Breast epithelium (tissue), 4 donors: ENCODE measurements around the gene CLVS2. TPM values are rescaled to one million over a fixed set of nuclear protein-coding genes. Genes with fewer than 3 reads are reported as not detected.

Experiments used
- DNase-seq, 2 donors: peaks; one replicate each; pipeline ENCODE4 v3.0.0-alpha.2; 2019; ENCODE audit warnings: low spot score in 2 of 2
- H3K27ac ChIP-seq, 2 donors: fragments of 200-600 bp; sonication (generic) in 1 of 2; one replicate each; pipeline ENCODE4 v1.5.1; 2016 to 2019; ENCODE audit warnings: mild to moderate bottlenecking in 1 of 2
- H3K27me3 ChIP-seq, 2 donors: fragments of 200-600 bp; sonication (generic) in 1 of 2; one replicate each; pipeline versions ENCODE4 v1.5.1 to v1.6.0; 2017 to 2019; ENCODE audit warnings: control low read depth in 1 of 2, mild to moderate bottlenecking in 1 of 2
- H3K36me3 ChIP-seq: fragments of 200-600 bp; one replicate; pipeline ENCODE4 v1.5.1; 2019
- H3K4me1 ChIP-seq, 2 donors: fragments of 200-600 bp; sonication (generic); one replicate each; pipeline ENCODE4 v1.5.1; 2016 to 2019; ENCODE audit warnings: control low read depth in 1 of 2
- H3K4me3 ChIP-seq, 3 donors: fragments of 200-600 bp; sonication (generic); 1 replicate in 2 of 3; 2 replicates in 1 of 3; pipeline ENCODE4 v1.5.1; 2016 to 2019; ENCODE audit warnings: mild to moderate bottlenecking in 3 of 3, moderate library complexity in 2 of 3
- H3K9me3 ChIP-seq, 2 donors: fragments of 200-600 bp; sonication (generic) in 1 of 2; one replicate each; pipeline ENCODE4 v1.5.1; 2016 to 2019; ENCODE audit warnings: control low read depth in 1 of 2
- POLR2A ChIP-seq: fragments of 450-650 bp; IDR thresholded peaks from one replicate; pipeline ENCODE4 v1.6.1; 2016; ENCODE audit warnings: antibody characterized with exemption, mild to moderate bottlenecking, moderate library complexity
- POLR2AphosphoS5 ChIP-seq, 3 donors: sonication (generic); formaldehyde crosslinking; IDR thresholded peaks; one replicate each; pipeline ENCODE4 v1.6.1; 2017; ENCODE audit warnings: antibody characterized with exemption in 3 of 3
- intact Hi-C: fragments of 100-400 bp; cut with DNase I; formaldehyde crosslinking; loops from one replicate; pipeline ENCODE4 v1.15.1; 2023; ENCODE audit warnings: low total_unique reads
- total RNA-seq, 3 donors: library from RNA; depleted of rRNA; stranded (reverse); fragments of >200 nt; gene quantifications; one replicate each; pipeline ENCODE4 v1.1.0, GENCODE V29; 2016
- TF ChIP-seq, protein P1 (sequence below), 3 donors: fragments of 450-650 bp; IDR thresholded peaks; one replicate each; pipeline ENCODE4 v1.5.1; 2016 to 2017; ENCODE audit warnings: antibody characterized with exemption in 3 of 3, mild to moderate bottlenecking in 3 of 3, moderate library complexity in 3 of 3

The CLVS2 gene
- total RNA-seq, 3 donors from 2014 or later: not detected

DNA sequence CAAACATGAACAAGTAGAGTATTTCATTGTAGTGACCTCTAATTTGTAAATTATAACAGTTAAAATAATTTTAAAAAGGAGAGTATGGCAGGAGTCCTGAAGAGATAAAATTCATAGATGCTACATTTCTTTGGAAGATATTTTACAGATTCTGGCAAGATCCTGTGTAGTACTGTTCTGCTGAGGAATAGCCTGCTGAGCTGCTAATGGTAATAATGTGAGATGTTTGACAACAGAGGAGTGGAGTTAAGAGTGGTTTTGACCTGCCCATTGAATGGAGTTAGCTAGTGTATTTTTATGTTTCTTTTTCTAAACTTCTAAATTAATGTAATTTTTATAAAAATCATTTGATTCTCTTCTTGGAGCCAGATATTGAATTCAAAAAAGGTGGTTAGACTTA is 11.8 kb downstream of the CLVS2 start:
- Histone ChIP-seq H3K4me3 (no peak overlapping the region), H3K27me3 (no peaks in the 10 kb centered on the region), H3K4me1 (no peaks in the 10 kb centered on the region), H3K27ac (no peak overlapping the region), H3K9me3 (no peaks in the 10 kb centered on the region), H3K36me3 (no peaks in the 10 kb centered on the region)
- TF ChIP-seq POLR2A (no peak), POLR2AphosphoS5 (IDR thresholded peaks at IDR 0.05) (no peak)
- no peak for DNase-seq
- intact Hi-C loops: no loop called here

- Histone ChIP-seq H3K4me3 (no peak overlapping the region), H3K4me1 (no peaks in the 10 kb centered on the region), H3K9me3 (no peaks in the 10 kb centered on the region), H3K27ac (no peak overlapping the region), H3K36me3 (no peaks in the 10 kb centered on the region), H3K27me3 (no peaks in the 10 kb centered on the region)
- no peak for DNase-seq
- intact Hi-C loops: no loop called here
- TF ChIP-seq, protein P1, sequence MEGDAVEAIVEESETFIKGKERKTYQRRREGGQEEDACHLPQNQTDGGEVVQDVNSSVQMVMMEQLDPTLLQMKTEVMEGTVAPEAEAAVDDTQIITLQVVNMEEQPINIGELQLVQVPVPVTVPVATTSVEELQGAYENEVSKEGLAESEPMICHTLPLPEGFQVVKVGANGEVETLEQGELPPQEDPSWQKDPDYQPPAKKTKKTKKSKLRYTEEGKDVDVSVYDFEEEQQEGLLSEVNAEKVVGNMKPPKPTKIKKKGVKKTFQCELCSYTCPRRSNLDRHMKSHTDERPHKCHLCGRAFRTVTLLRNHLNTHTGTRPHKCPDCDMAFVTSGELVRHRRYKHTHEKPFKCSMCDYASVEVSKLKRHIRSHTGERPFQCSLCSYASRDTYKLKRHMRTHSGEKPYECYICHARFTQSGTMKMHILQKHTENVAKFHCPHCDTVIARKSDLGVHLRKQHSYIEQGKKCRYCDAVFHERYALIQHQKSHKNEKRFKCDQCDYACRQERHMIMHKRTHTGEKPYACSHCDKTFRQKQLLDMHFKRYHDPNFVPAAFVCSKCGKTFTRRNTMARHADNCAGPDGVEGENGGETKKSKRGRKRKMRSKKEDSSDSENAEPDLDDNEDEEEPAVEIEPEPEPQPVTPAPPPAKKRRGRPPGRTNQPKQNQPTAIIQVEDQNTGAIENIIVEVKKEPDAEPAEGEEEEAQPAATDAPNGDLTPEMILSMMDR (IDR thresholded peaks at IDR 0.05): no peak
- TF ChIP-seq POLR2AphosphoS5 (IDR thresholded peaks at IDR 0.05) (no peak), POLR2A (no peak)
Measured at GRCh38 chr6:123009059-123009458, 13.0 kb downstream of the CLVS2 start.

- no peak overlapping the region for H3K4me3 ChIP-seq
- no peaks in the 10 kb centered on the region for H3K36me3 ChIP-seq
- H3K9me3 ChIP-seq: no peaks in the 10 kb centered on the region
- H3K27me3 ChIP-seq: no peaks in the 10 kb centered on the region
- TF ChIP-seq POLR2A: no peak
- TF ChIP-seq, protein P1 (IDR thresholded peaks at IDR 0.05): no peak
- TF ChIP-seq POLR2AphosphoS5 (IDR thresholded peaks at IDR 0.05): no peak
- no peak overlapping the region for H3K27ac ChIP-seq
- intact Hi-C loops: loop anchor here (5.0 kb wide), 1 partner anchor 792 kb away; no protein-coding TSS in a partner anchor
- H3K4me1 ChIP-seq: no peaks in the 10 kb centered on the region
- DNase-seq: no peak
Measured at GRCh38 chr6:123014835-123015234, 18.8 kb downstream of the CLVS2 start.

GRCh38 chr6:123016431-123017103 is 20.5 kb downstream of the CLVS2 start:
- TF ChIP-seq, protein P1 (IDR thresholded peaks at IDR 0.05): no peak
- Histone ChIP-seq H3K27ac (no peak overlapping the region), H3K36me3 (no peaks in the 10 kb centered on the region), H3K4me1 (no peaks in the 10 kb centered on the region), H3K27me3 (no peaks in the 10 kb centered on the region), H3K9me3 (no peaks in the 10 kb centered on the region), H3K4me3 (no peak overlapping the region)
- DNase-seq: no peak
- intact Hi-C loops: loop anchor here (5.0 kb wide), 1 partner anchor 791 kb away; no protein-coding TSS in a partner anchor

GRCh38 chr6:123017104-123017682 is 21.2 kb downstream of the CLVS2 start:
- no peak for TF ChIP-seq POLR2A
- TF ChIP-seq, protein P1 (IDR thresholded peaks at IDR 0.05): no peak
- no peak for TF ChIP-seq POLR2AphosphoS5 (IDR thresholded peaks at IDR 0.05)
- Histone ChIP-seq H3K4me1 (no peaks in the 10 kb centered on the region), H3K4me3 (no peak overlapping the region), H3K36me3 (no peaks in the 10 kb centered on the region), H3K9me3 (no peaks in the 10 kb centered on the region), H3K27ac (no peak overlapping the region), H3K27me3 (no peaks in the 10 kb centered on the region)
- no peak for DNase-seq
- intact Hi-C loops: loop anchor here (5.0 kb wide), 1 partner anchor 790 kb away; no protein-coding TSS in a partner anchor
